HS-5 (cell line): Measurements from ENCODE around the gene CADM4.
A peak's percentile ranks its signal among the peaks of the same experiment; 100 is the strongest.
"Not testable (repeated sequence)": the region's sequence is repeated elsewhere in the genome, so short reads cannot be mapped to it uniquely, and the experiment has no call there.

Experiments used
- DNase-seq: peaks from one replicate; pipeline ENCODE4 v3.0.0-alpha.2; 2012; ENCODE audit warnings: low read depth

CADM4 gene

GRCh38 chr19:43639519-43640423 is at the start of gene CADM4:
TSS of gene CADM4 (minus strand) at chr19:43639850. CDS start at chr19:43639790, 60 bp downstream.
- no peak for DNase-seq

GRCh38 chr19:43688059-43688701 is 48.5 kb upstream of the CADM4 start:
- DNase-seq, result no peak

- DNase-seq, result no peak
Measured at GRCh38 chr19:43687660-43687997, 48.0 kb upstream of the CADM4 start.

GRCh38 chr19:43684326-43684725 is 44.7 kb upstream of the CADM4 start:
- DNase-seq, result no peak

- DNase-seq, result no peak
Measured at GRCh38 chr19:43683905-43684304, 44.3 kb upstream of the CADM4 start.

GRCh38 chr19:43682824-43683661 is 43.4 kb upstream of the CADM4 start:
- DNase-seq, result no peak

GRCh38 chr19:43682269-43682668 is 42.6 kb upstream of the CADM4 start:
- not testable (repeated sequence) for DNase-seq

GRCh38 chr19:43681821-43682220 is 42.2 kb upstream of the CADM4 start:
- no peak for DNase-seq

- no peak for DNase-seq
Measured at GRCh38 chr19:43678512-43679261, 39.0 kb upstream of the CADM4 start.

- DNase-seq, result no peak
Measured at GRCh38 chr19:43675906-43676305, 36.3 kb upstream of the CADM4 start.

GRCh38 chr19:43675269-43675879 is 35.7 kb upstream of the CADM4 start:
- DNase-seq, result no peak

GRCh38 chr19:43674596-43674995 is 34.9 kb upstream of the CADM4 start:
- no peak for DNase-seq

GRCh38 chr19:43674183-43674582 is 34.5 kb upstream of the CADM4 start:
- no peak for DNase-seq

- DNase-seq, result no peak
Measured at GRCh38 chr19:43673637-43674036, 34.0 kb upstream of the CADM4 start.

- DNase-seq, result no peak
Measured at GRCh38 chr19:43672061-43672679, 32.5 kb upstream of the CADM4 start.

- DNase-seq, result peak; percentile 99
Measured at GRCh38 chr19:43668406-43669109, 28.9 kb upstream of the CADM4 start.

GRCh38 chr19:43667876-43668405 is 28.3 kb upstream of the CADM4 start:
- DNase-seq, result no peak

- DNase-seq, result no peak
Measured at GRCh38 chr19:43667126-43667875, 27.7 kb upstream of the CADM4 start.

- DNase-seq, result no peak
Measured at GRCh38 chr19:43664018-43664417, 24.4 kb upstream of the CADM4 start.
